Motor neuron (in vitro differentiated cells): ENCODE data around the gene AKAP9. TPM values are rescaled to one million over a fixed set of nuclear protein-coding genes. Genes with fewer than 3 reads are reported as not detected.
A peak's percentile ranks its signal among the peaks of the same experiment; 100 is the strongest.

Experiments
- ATAC-seq, 8 experiments: fragments of 200-7000 bp; cut with Tn5 transposase; replicated peaks in 6 of 8; 2 replicates each; pipeline ENCODE4 v1.8.0; 2021; ENCODE audit warnings: mild to moderate bottlenecking in 8 of 8, moderate library complexity in 8 of 8
- H3K27ac ChIP-seq, 2 donors: fragments of 250-450 bp; sonication (Bioruptor Pico); 2 replicates each; pipeline ENCODE4 v1.9.0; 2021; ENCODE audit warnings: antibody characterized with exemption in 2 of 2, mild to moderate bottlenecking in 2 of 2, moderate library complexity in 1 of 2
- H3K4me1 ChIP-seq, 2 donors: fragments of 250-450 bp; sonication (Bioruptor Pico); replicated peaks in 1 of 2; 2 replicates each; pipeline ENCODE4 v1.6.1; 2021; ENCODE audit warnings: antibody characterized with exemption in 2 of 2, mild to moderate bottlenecking in 2 of 2, moderate library complexity in 1 of 2
- H3K4me3 ChIP-seq, 5 donors: fragments of 250-450 bp; sonication (Bioruptor Pico); 2 replicates each; pipeline ENCODE4 v1.9.0; 2021; ENCODE audit warnings: antibody characterized with exemption in 5 of 5, mild to moderate bottlenecking in 5 of 5, moderate library complexity in 4 of 5
- WGBS, 10 experiments: fragments of 450-650 bp; shearing (Covaris generic); methylation state at CpG; one replicate each; pipeline ENCODE4 v1.0.0; 2022; 5-methylcytosine and 5-hydroxymethylcytosine counted together
- in situ Hi-C, 9 experiments: fragments of 400-800 bp; cut with MboI; loops; one replicate each; pipeline ENCODE4 v1.15.0; 2021; ENCODE audit warnings: low sequenced_read_pairs in 9 of 9, low pct_unique_long_range_greater_than_20kb in 2 of 9; ENCODE audit not compliant: unreplicated experiment in 9 of 9
- total RNA-seq, 8 experiments: library from RNA; unstranded; fragments of 300-600 nt; gene quantifications; 2 replicates each; pipeline versions ENCODE4 v1.2.3 to v1.2.4, GENCODE V29; 2022

Gene AKAP9
- total RNA-seq, 8 experiments from 2014 or later, result 41.6 to 139 (median 92.8) TPM

GRCh38 chr7:92034116-92034515 lies 93.5 kb downstream of the AKAP9 start:
- in situ Hi-C loops, result loop anchor here in 1 of 9 experiments (25.0 kb wide), 1 partner anchor 147 kb away; the partner anchor contains the start of gene MTERF1
- H3K4me3 ChIP-seq, result no peak overlapping the region
- 60 to 100% (median 95%) methylated on average over 1 to 2 of the region's 2 CpGs; no CpG with 5 or more reads in 2 of the 10 experiments for WGBS, 10 experiments
- no peak overlapping the region for H3K27ac ChIP-seq
- no peaks in the 10 kb centered on the region for H3K4me1 ChIP-seq
- ATAC-seq, result peak in 2 of 8 experiments; percentile 22 to 60

GRCh38 chr7:92035576-92035975 lies 94.9 kb downstream of the AKAP9 start:
- WGBS, 10 experiments, result 88 to 100% (median 100%) methylated on average over 1 of the region's 1 CpG; no CpG with 5 or more reads in 1 of the 10 experiments
- ATAC-seq, result peak in 1 of 8 experiments; percentile 43

GRCh38 chr7:92039900-92040299 lies 99.2 kb downstream of the AKAP9 start:
- ATAC-seq, result no peak
- H3K4me3 ChIP-seq, result no peak overlapping the region
- H3K27ac ChIP-seq, result no peak overlapping the region
- in situ Hi-C loops, result loop anchor here in 1 of 9 experiments (25.0 kb wide), 1 partner anchor 153 kb away; the partner anchor contains the start of gene MTERF1
- WGBS, 10 experiments, result 75 to 100% (median 100%) methylated on average over 1 of the region's 1 CpG; no CpG with 5 or more reads in 1 of the 10 experiments
- no peaks in the 10 kb centered on the region for H3K4me1 ChIP-seq

More at GRCh38 chr7:92035576-92035975, 94.9 kb downstream of the AKAP9 start:
- Histone ChIP-seq H3K4me1 (no peaks in the 10 kb centered on the region), H3K27ac (no peak overlapping the region), H3K4me3 (no peak overlapping the region)
- in situ Hi-C loops, result loop anchor here in 1 of 9 experiments (25.0 kb wide), 1 partner anchor 148 kb away; the partner anchor contains the start of gene MTERF1

DNA sequence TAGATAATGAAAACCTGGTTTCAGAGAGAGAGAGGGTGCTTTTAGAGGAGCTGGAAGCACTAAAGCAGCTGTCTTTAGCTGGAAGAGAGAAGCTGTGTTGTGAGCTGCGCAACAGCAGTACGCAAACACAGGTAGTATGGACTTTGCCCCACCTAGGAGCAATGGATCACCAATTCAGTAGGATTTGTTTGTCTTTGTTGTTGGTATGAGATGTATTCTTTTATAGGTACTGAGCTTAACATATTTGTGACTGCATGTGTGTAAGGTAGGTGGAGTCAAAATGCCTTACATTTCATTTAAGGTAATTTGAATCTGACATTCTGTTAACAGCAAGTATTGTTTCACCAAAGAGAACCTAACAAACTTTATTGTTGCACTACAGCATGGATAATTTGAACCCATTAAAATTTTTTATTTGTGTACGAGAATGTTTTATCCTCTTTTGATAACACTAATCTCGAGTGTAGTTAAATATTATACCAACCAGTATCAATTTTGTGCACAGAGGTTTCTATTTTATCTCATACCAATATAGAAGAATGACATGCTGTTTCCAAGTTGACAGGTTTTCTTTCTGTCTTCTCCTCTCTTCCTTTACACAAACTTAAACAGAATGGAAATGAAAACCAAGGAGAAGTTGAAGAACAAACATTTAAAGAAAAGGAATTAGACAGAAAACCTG lies 101.5 kb downstream of the AKAP9 start:
- Histone ChIP-seq H3K4me1 (no peaks in the 10 kb centered on the region), H3K27ac (no peak overlapping the region), H3K4me3 (no peak overlapping the region)
- WGBS, 10 experiments, result 64 to 100% (median 88%) methylated on average over 2 to 4 of the region's 4 CpGs
- no peak for ATAC-seq
- in situ Hi-C loops, result loop anchor here in 1 of 9 experiments (25.0 kb wide), 1 partner anchor 155 kb away; the partner anchor contains the start of gene MTERF1

- in situ Hi-C loops, result loop anchor here in 1 of 9 experiments (25.0 kb wide), 1 partner anchor 156 kb away; the partner anchor contains the start of gene MTERF1
- Histone ChIP-seq H3K4me3 (no peak overlapping the region), H3K4me1 (no peaks in the 10 kb centered on the region), H3K27ac (no peak overlapping the region)
- no peak for ATAC-seq
- 92 to 100% (median 100%) methylated on average over 1 to 2 of the region's 2 CpGs; no CpG with 5 or more reads in 2 of the 10 experiments for WGBS, 10 experiments
These were observed 102.4 kb downstream of the AKAP9 start for GRCh38 chr7:92043098-92043497.

DNA sequence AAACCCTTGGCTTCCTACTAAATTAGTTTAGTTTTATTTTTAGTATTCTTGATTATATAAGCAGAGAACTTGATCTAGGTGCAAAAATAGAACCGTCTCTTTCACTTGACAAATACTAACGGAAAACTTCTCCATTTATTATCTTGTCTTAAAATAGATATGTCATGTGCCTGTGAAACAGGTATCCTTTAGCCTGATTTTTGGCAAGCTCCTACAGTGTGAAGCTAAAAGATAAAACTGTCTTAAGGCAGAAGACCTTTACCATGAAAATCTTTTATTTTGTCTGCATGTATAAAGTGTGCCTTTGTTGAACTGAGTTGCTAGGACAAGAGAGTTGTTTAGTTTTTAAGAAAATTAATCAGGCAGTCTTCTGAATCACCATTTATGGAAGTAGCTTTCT lies 103.0 kb downstream of the AKAP9 start:
- Histone ChIP-seq H3K4me3 (no peak overlapping the region), H3K27ac (no peak overlapping the region), H3K4me1 (no peaks in the 10 kb centered on the region)
- no peak for ATAC-seq
- in situ Hi-C loops, result loop anchor here in 1 of 9 experiments (25.0 kb wide), 1 partner anchor 156 kb away; the partner anchor contains the start of gene MTERF1
- WGBS, 10 experiments, result 87 to 100% (median 92%) methylated on average over 2 of the region's 2 CpGs; no CpG with 5 or more reads in 1 of the 10 experiments

DNA sequence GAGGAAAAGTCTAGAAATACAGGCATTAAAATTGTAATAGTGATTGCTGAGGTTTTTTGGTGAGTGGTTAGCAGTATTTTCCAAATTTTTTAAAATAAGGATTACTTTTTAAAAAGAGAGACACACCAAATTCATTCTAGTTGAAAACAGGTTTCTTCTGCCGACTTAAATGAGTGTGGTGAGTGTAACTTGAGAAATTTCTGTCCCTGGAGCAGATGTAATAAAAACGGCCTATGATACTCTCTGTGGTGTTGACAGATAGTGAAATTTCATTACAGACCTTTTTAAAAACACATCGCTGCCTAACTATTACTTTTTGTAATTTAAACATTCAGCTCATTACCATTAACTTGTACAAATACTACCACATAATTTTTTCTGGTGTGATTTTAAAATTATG lies 103.5 kb downstream of the AKAP9 start:
- in situ Hi-C loops, result loop anchor here in 1 of 9 experiments (25.0 kb wide), 1 partner anchor 157 kb away; the partner anchor contains the start of gene MTERF1
- Histone ChIP-seq H3K4me1 (no peaks in the 10 kb centered on the region), H3K27ac (no peak overlapping the region), H3K4me3 (no peak overlapping the region)
- no peak for ATAC-seq
- WGBS, 10 experiments, result 8 to 96% (median 60%) methylated on average over 2 to 3 of the region's 3 CpGs

DNA sequence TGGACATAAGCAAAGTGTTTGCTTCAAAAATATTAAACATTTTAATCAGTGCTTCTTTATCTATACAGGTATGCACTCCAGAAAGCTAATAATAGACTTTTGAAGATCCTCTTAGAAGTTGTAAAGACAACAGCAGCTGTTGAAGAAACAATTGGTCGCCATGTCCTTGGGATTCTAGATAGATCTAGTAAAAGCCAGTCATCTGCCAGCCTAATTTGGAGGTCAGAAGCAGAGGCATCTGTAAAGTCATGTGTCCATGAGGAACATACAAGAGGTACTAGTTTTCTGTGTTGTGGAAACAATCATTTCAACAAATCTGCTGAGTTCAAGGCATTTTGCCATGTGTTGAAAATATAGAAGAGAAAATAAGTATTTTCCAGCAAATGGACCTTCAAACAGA lies 104.3 kb downstream of the AKAP9 start:
- no peak overlapping the region for H3K4me3 ChIP-seq
- in situ Hi-C loops, result loop anchor here in 1 of 9 experiments (25.0 kb wide), 1 partner anchor 158 kb away; the partner anchor contains the start of gene MTERF1
- 80 to 100% (median 100%) methylated on average over 1 of the region's 1 CpG; no CpG with 5 or more reads in 3 of the 10 experiments for WGBS, 10 experiments
- ATAC-seq, result no peak
- no peaks in the 10 kb centered on the region for H3K4me1 ChIP-seq
- no peak overlapping the region for H3K27ac ChIP-seq

DNA sequence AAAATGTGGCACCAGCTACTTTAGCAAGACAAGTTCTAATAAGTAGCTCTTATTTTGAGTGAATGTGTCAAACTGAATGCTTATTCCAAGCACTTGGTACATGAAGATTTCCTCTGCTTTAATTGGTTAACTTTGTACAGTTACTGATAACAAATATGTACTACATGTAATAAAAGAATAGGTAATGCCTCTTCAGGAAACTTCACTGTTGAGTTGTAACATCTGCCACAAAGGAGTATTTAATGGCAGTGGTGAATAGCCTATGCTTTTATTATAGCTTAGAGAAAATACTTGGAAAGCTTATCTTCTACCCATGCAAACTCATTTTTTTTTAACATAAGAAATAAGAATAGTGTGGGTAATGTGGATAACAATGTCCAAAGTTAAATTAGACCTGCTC lies 111.0 kb downstream of the AKAP9 start:
- no peaks in the 10 kb centered on the region for H3K4me1 ChIP-seq
- in situ Hi-C loops, result no loop called here
- ATAC-seq, result no peak
- H3K27ac ChIP-seq, result no peak overlapping the region
- no peak overlapping the region for H3K4me3 ChIP-seq

GRCh38 chr7:92052159-92052558 lies 111.5 kb downstream of the AKAP9 start:
- 61 to 100% (median 87%) methylated on average over 1 to 2 of the region's 2 CpGs; no CpG with 5 or more reads in 1 of the 10 experiments for whole genome bisulfite sequencing, 10 experiments
- H3K4me1 ChIP-seq, result no peaks in the 10 kb centered on the region
- ATAC-seq, result no peak
- no peak overlapping the region for H3K4me3 ChIP-seq
- no peak overlapping the region for H3K27ac ChIP-seq
- in situ Hi-C loops, result no loop called here

GRCh38 chr7:92052684-92053083 lies 112.0 kb downstream of the AKAP9 start:
- in situ Hi-C loops, result no loop called here
- Histone ChIP-seq H3K4me3 (no peak overlapping the region), H3K4me1 (peaks cover 1 to 2% of the 10 kb centered on the region in 2 donors), H3K27ac (no peak overlapping the region)
- ATAC-seq, result no peak
- WGBS, 10 experiments, result 0 to 100% (median 68%) methylated on average over 1 to 3 of the region's 3 CpGs

DNA sequence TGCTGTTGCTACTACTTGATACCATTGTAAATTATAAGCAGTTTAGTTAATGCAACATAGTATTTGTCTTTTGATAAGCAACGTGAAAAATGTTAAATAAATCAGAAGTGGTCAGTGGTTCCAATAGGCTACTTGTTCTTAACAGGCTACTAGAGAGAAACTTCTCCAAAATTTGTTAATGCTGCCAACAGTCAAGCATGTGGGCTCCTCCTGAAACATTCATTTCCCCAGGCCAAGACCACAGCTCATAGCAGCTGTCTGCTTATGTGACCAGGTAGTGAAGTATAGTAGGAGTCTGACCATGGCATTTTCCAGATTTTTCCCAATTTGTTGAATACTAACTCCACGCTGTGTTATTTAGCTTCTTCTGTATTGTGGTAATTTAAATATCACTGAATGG lies 112.7 kb downstream of the AKAP9 start:
- in situ Hi-C loops, result no loop called here
- ATAC-seq, result no peak
- no peak overlapping the region for H3K27ac ChIP-seq
- WGBS, 10 experiments, result 75 to 100% (median 100%) methylated on average over 1 to 2 of the region's 2 CpGs; no CpG with 5 or more reads in 1 of the 10 experiments
- no peak overlapping the region for H3K4me3 ChIP-seq
- H3K4me1 ChIP-seq, result peaks cover 3% of the 10 kb centered on the region in 2 donors

DNA sequence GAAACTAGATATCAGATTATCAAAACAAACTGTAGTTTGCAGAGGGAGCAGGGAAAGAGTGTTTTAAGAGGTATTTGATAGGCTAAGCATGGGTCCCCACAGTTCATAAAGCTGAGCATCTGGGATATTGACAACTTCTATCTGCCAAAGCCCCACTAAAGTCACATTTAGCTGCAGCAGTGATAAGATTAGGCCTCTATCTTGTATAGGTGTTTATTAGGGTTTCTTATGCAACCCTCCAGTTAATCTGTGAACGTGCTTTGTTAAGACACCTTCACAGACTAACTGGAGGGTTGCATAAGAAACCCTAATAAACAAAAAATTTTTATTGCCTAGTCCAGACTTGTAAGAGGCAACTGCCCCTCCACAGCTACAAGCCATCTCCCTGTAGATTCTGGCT lies 115.6 kb downstream of the AKAP9 start:
- Histone ChIP-seq H3K4me1 (peaks cover 3% of the 10 kb centered on the region in 2 donors), H3K4me3 (no peak overlapping the region), H3K27ac (no peak overlapping the region)
- in situ Hi-C loops, result no loop called here
- WGBS, 10 experiments, result 75 to 100% (median 80%) methylated on average over 1 of the region's 1 CpG; no CpG with 5 or more reads in 6 of the 10 experiments
- no peak for ATAC-seq
